ENCODE measurements around the gene VPS35L.
"Not testable (repeated sequence)": the region's sequence is repeated elsewhere in the genome, so short reads cannot be mapped to it uniquely, and the experiment has no call there.

The VPS35L gene

GRCh38 chr16:19664166-19664565, 108.7 kb downstream of the VPS35L start:
- no peak for TF ChIP-seq CTCF (conservative IDR thresholded peaks at IDR 0.05; ENCODE audit: low read depth, low read length)

DNA sequence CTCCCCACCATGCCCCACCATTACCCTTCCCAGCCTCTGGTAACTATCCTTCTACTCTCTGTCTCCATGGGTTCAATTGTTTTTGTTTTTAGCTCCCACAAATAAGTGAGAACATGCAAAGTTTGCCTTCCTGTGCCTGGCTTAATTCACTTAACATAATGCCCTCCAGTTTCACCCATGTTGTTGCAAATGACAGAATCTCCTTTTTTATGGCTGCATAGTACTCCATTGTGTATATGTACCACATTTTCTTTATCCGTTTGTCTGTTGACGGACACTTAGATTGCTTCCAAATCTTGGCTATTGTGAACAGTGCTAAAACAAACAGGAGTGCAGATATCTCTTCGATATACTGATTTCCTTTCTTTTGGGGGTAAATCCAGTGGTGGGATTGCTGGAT, 109.8 kb downstream of the VPS35L start:
- not testable (repeated sequence) for H3K4me3 ChIP-seq (ENCODE audit: low read length); DNase-seq (ENCODE audit: low read depth)

More at GRCh38 chr16:19664166-19664565, 108.7 kb downstream of the VPS35L start:
- no peak overlapping the region for H3K4me3 ChIP-seq (ENCODE audit: low read length)
- no peak for DNase-seq (ENCODE audit: low read depth)

DNA sequence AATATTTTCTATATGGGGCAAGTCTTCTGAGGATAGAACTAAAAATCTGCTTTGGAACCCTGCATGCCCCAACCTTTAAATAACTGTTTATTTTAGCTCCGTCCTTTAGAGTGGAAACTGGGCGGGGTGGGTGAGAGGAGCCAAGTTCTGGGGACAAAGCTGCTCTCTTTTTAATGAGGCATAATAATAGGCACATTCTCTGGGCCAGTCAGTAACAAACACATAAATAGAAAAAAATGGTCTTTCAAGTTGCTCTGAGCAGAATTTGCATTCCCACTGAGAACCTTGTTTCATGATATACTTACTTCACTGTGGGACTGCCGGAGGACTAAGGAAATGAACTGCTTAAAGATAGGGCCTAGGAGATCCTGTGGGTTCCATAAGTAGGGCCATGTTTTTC, 111.0 kb downstream of the VPS35L start:
- TF ChIP-seq CTCF (conservative IDR thresholded peaks at IDR 0.05; ENCODE audit: low read depth, low read length), result no peak
- DNase-seq (ENCODE audit: low read depth), result no peak
- H3K4me3 ChIP-seq (ENCODE audit: low read length), result no peak overlapping the region

DNA sequence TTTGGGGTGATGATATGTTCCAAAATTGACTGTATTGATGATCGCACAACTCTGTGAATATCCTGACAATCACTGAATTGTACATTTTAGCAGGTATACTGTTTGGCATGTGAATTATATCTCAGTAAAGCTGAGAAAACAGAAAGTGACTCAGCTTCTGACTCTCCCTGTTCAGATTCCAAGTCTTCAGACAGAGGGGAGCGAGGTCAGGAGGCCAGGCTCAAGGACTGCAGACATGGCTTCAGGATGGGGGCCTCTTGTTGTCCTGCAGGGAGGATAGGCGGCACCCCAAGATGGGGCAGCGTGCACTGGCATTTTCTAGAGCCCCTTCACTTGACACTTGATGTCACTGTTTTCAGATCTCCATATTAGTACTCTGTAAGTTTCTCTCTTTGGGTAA, 116.9 kb downstream of the VPS35L start:
- no peak for TF ChIP-seq CTCF (conservative IDR thresholded peaks at IDR 0.05; ENCODE audit: low read depth, low read length)
- no peak for DNase-seq (ENCODE audit: low read depth)
- H3K4me3 ChIP-seq (ENCODE audit: low read length), result no peak overlapping the region

GRCh38 chr16:19674485-19674884, 119.0 kb downstream of the VPS35L start:
- no peak for DNase-seq (ENCODE audit: low read depth)
- no peak overlapping the region for H3K4me3 ChIP-seq (ENCODE audit: low read length)
- no peak for TF ChIP-seq CTCF (conservative IDR thresholded peaks at IDR 0.05; ENCODE audit: low read depth, low read length)

DNA sequence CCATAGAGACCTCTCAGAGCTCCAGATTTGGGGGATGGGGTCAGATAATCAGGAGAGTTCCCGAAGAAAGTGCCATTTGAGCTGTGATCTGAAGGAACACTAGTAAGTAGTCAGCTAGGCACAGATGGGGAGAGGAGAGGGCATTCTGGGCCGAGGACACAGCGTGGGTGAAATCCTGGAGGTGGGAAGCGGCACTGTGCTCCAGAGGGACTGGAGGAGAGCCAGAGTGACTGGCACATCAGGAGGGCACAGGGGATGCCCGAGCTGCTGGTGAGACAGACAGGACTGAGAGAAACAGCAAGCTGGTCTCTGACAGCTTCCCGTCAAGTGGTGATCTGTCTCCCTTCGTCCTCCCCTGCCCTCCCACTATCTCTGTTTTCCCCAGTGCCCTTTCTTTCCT, 121.9 kb downstream of the VPS35L start:
- TF ChIP-seq CTCF (conservative IDR thresholded peaks at IDR 0.05; ENCODE audit: low read depth, low read length), result no peak
- DNase-seq (ENCODE audit: low read depth), result no peak
- H3K4me3 ChIP-seq (ENCODE audit: low read length), result no peak overlapping the region

- no peak for DNase-seq (ENCODE audit: low read depth)
- no peak overlapping the region for H3K4me3 ChIP-seq (ENCODE audit: low read length)
- TF ChIP-seq CTCF (conservative IDR thresholded peaks at IDR 0.05; ENCODE audit: low read depth, low read length), result no peak
These were observed 123.3 kb downstream of the VPS35L start for GRCh38 chr16:19678804-19679203.

DNA sequence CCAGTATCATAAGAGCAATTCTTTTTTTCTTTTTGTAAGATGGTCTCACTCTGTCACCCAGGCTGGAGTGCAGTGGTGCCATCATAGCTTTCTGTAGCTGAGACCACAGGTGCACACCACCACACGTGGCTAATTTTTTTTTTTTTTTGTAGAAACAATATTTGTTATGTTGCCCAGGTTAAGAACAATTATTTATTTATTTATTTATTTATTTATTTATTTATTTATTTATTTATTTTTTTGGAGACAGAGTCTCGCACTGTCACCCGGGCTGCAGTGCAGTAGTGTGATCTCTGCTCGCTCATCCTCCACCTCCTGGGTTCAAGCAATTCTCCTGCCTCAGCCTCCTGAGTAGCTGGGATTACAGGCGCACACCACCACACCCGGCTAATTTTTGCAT, 123.8 kb downstream of the VPS35L start:
- DNase-seq (ENCODE audit: low read depth); H3K4me3 ChIP-seq (ENCODE audit: low read length): not testable (repeated sequence)
